HK-2 (cell line): ENCODE data around the gene SHISA9.

ENCODE experiments used
- DNase-seq: peaks from one replicate; pipeline ENCODE4 v3.0.0-alpha.2; 2018; ENCODE audit not compliant: unreplicated experiment

SHISA9 gene

GRCh38 chr16:13178318-13178717 lies 276.9 kb downstream of the SHISA9 start:
- DNase-seq: no peak

DNA sequence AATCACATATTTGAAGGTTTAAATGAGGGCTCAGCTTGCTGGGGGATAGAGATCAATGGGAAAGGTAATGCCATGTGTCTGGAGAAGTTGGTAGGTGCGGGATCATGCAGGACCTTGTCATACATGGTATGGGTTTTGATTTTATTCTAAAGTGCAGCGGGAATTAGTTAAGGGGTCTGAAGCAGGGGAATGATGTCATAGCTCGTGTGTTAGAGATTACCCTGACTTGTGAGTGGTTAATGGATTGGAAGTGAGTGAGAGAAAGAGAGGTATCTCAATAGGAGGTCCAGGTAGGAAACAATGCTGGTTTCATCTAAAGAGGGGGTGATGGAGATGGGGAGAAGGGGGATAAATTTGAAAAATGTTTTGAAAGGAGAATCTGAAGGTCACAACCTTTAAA lies 280.0 kb downstream of the SHISA9 start:
- DNase-seq: no peak

- DNase-seq: no peak
These were observed 285.4 kb downstream of the SHISA9 start for GRCh38 chr16:13186813-13187212.

DNA sequence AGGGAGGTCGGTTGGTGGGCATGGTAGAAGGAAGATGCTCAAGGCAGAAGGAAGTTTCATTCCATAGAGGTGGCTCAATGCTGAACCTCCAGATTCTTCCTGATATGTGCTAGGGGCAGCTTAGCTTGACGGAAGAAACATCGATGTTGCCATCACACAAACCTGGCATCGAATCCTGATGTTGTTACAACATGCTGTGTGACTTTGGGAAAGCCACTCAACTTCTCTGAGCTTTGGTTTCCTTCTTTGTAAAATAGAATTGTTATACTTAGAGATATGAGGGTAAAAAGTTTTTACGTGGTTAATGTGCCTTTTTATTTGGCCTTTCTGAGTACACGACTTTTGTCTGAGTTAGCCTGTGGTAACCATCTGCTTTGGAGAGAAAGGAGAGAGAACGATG lies 287.9 kb downstream of the SHISA9 start:
- no peak for DNase-seq

DNA sequence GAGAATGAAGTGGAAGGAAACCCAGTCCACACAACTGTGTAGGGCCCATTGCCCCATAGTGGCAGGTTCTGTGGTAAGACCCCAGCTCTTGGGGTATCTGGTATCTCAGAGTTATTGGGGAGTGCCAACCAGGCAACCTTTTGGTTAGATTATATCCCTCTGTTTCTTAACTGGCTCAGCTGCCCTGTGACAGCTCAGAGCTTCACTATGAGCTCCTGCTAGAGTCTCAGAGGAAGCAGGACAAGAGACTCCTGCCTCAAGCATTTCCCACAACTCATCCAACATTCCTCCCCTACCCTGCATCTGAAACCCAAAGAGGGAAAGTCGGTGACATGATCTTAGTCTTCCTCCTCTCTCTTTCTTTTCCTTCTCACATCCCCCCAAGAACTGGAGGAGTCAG lies 292.3 kb downstream of the SHISA9 start:
- DNase-seq: no peak

DNA sequence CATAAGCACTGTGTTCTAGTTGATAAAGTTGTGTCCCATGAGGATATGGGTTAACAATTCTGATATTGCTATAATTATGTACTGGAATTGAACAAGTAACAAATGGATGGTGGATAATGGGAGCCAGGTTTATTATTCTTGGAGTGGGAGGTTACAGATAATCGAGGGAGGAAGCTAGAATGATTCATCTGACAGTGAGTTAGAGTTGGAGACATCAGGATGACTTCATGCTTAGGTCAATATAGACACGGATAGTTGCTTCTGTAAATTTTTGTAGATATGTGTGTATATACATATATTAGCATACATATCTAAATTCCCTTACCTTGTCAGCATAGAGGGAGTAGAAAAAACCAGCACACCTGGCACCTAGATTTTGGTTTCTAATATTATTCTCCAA lies 293.4 kb downstream of the SHISA9 start:
- DNase-seq: no peak

- DNase-seq: no peak
These were observed 302.3 kb downstream of the SHISA9 start for GRCh38 chr16:13203725-13204124.

DNA sequence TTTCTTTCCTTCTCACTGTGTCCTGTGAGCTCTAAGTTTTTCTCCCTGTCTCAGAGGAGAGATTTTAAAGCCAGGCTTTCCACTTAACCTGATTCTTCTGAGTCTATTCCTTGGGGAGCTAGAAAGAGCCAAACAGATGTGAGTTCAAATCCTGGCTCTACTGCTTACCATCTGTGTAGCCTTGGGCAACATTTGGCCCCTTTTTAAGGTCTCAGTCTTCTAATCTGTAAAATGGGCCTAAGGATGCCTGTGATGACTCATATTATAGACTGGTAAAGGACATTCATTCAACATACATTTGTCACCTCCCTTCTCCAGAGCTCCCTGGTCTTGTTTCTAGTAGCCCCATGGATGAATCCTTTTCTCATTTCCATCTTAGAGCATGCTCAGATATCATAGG lies 304.0 kb downstream of the SHISA9 start:
- no peak for DNase-seq

- DNase-seq: no peak
These were observed 305.2 kb downstream of the SHISA9 start for GRCh38 chr16:13206606-13207005.

DNA sequence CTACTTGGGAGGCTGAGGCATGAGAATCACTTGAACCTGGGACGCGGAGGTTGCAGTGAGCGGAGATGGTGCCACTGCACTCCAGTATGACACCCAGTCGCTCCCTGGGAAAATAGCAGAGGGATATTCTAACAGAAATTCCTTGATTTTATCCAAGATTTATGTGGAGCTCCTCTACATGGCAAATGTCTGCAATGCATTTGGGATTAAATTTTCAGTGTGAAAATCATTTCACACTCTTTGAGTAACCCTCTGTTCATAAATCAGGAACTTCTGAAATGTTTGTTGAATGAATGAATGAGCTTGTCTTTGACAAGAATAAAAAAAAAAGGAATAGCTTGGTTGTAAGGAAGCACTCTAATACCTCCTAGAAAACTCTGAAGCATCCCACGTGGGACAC lies 305.8 kb downstream of the SHISA9 start:
- no peak for DNase-seq

DNA sequence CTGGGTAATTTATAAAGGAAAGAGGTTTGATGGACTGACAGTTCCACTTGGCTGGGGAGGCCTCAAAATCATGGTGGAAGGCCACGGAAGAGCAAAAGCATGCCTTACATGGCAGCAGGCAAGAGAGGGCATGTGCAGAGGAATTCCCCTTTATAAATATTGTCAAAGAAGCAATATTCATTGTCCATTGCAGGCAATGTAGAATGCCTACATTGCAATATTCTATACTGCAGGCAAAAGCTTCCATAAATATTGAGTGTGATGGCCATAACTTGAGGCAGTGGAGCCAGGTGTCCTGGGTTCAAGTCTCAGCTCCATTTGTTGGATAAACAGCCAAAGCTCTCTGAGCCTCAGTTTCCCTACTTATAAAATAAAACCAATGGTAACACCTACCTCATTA lies 322.3 kb downstream of the SHISA9 start:
- no peak for DNase-seq

DNA sequence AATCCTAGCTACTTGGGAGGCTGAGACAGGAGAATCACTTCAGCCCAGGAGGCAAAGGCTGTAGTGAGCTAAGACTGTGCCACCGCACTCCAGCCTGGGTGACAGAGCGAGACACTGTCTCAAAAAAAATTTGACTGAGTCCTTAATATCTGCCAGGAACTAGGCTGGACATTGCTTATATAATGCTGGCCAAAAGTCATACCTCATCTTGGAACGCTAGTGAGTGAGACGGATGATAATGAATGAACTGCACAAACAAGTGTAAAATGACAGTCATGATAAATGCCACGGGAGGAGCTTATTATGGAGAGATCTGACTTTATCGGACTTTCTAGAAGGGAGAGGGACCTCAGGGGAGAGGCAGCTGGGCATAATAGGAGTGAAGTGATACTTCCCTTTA lies 327.6 kb downstream of the SHISA9 start:
- no peak for DNase-seq

DNA sequence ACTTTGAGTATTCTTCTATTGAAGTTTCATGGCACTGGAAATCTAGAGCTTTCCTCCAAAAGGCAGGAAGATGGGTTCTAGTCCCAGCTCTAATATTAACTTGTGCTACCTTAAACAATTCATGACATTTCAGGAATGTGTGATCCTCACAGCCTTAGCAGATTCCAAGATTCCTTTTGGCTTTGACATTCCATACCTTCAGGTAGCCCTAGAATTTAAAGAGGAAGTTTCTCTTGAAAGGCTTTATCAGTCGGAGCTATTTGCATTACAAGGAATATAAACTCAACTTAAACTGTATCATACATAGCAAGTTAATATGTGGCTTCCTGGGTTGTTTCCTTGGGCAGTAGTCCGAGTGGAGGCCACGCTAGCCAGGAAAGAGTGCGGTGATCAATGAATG lies 330.0 kb downstream of the SHISA9 start:
- DNase-seq: peak; percentile 5

DNA sequence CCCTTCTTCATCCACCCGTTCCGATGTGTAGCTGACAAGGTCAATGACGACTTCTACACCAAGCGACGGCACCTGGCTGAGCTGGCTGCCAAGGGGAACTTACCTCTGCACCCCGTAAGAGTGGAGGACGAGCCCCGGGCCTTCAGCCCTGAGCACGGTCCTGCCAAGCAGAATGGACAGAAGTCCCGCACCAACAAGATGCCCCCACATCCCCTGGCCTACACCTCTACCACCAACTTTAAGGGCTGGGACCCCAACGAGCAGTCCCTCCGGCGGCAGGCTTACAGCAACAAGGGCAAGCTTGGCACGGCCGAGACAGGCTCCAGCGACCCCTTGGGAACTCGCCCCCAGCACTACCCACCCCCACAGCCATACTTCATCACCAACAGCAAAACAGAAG lies 333.6 kb downstream of the SHISA9 start:
- DNase-seq: no peak

GRCh38 chr16:13236308-13236707 lies 334.9 kb downstream of the SHISA9 start:
- DNase-seq: no peak

- DNase-seq: no peak
These were observed 336.8 kb downstream of the SHISA9 start for GRCh38 chr16:13238182-13238581.

GRCh38 chr16:13242201-13242600 lies 340.8 kb downstream of the SHISA9 start:
- DNase-seq: no peak

DNA sequence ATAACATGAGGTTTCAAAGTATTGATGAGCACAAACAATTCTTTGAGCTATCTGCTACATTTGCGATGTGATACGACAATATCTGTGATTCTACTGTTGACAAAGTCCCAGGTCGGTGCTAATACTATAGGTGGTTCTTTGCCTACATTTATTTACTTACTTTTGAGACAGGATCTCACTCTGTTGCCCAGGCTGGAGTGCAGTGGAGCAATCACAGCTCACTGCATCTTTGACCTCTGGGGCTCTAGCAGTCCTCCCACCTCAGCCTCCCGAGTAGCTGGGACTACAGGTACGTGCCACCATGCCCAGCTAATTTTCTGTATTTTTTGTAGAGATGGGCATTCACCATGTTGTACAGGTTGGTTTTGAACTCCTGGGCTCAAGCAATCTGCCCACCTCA lies 343.4 kb downstream of the SHISA9 start:
- DNase-seq: no peak

DNA sequence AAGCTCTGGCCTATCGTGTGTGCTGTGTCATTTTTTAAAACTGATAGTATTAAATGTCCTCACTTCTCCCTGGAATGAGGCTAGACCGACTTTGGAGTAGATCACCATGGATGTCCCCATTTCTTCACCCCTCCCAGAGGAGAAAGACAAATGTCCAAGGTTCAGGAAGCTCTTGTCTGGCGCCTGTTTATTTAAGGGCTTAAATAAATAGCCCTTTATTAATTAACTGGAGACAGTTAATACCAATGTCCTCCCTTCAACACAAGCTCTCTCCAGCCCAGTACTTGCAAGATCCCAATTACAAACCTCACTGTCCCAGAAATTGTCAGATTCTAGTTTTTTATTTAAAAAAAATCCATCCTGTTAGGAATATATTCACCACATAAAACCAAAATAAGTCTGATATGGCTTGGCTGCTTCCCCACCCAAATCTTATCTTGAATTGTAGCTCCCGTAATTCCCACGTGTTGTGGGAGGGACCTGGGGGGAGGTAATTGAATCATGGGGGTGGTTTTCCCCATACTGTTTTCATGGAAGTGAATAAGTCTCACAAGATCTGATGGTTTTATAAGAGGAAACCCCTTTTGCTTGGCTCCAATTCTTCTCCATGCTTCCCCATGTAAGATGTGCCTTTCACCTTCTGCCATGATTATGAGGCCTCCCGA lies 344.4 kb downstream of the SHISA9 start:
- no peak for DNase-seq

DNA sequence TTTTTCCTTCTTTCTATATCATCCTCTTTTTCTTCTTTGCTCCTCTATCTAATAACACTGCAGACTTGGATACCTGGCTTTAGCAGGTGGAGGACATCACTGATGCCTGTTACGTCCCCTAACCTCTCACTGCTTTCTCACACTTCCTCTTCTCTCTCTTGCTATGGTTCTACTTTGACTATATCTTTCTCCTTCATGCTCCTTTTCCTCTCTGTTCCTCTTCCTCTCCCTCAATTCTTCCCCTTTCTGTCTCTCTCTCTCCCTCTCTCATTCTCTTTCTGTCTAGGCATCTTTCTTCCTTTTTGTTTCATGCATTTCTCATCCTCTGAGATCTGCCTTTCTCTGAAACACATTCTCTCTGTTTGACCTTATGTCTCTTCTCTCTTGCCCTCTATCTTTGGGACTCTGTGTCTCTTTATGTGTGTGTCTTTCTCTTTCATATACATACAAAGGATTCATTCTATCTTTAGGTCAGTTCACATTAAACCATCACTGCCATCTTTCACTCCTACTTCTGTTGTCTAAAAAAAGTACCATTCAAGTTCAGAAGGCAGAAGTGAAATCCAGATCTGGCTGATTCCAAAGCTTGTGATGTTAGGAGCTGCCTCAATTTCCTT lies 353.7 kb downstream of the SHISA9 start:
- no peak for DNase-seq

DNA sequence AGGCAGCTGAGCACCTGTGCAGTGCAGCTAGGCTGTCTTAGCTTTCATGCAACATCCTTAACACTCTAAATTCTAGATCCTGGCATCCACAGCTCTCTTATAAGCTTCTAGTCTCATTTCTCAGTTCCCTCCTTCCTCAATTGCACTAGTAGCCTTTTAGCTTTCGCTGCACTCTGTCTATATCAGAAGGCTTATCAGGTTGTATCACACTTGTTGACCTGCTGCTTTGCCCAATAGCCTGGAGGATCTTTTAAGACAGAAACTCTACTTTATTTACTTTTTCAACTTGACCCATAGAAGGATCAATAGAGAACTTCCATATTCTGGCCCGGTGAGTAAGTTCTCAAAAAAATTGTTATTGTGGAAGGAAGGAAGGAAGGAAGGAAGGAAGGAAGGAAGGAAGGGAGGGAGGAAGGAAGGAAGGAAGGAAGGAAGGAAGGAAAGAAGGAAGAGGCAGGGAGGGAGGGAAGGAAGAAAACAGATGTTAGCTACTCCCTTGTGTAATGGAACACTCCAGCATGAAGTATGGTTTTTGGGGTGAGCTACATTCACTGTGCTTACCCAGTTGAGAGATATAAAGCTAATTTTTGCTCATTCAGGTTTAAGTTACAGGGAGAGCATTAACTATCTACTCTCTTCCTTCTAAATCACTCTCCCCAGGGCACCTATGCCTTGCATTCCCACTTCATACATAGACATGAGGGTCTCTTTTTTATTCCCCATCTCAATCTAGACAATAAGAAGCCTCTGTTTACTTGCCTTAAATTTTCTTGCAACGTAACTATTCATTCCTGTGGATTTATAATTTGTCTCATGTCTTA lies 361.1 kb downstream of the SHISA9 start:
- no peak for DNase-seq

GRCh38 chr16:13264749-13265552 lies 363.6 kb downstream of the SHISA9 start:
- no peak for DNase-seq
